IMR-90 (cell line): ENCODE measurements around the gene ATP5ME. TPM values are rescaled to one million over a fixed set of nuclear protein-coding genes. Genes with fewer than 3 reads are reported as not detected.

Experiments
- ATAC-seq: fragments of 200-7000 bp; cut with Tn5 transposase; 2 replicates; pipeline ENCODE4 v1.9.1; 2020; ENCODE audit warnings: low read depth, mild to moderate bottlenecking, moderate library complexity
- BruUV-seq: library from RNA; stranded (reverse); fragments of 400-500 nt; replicated peaks from 2 replicates; lab custom pipeline; 2021; lab: Mats Ljungman, UMichigan
- CTCF ChIA-PET: fragments of 300-600 bp; formaldehyde crosslinking; extraction: SDS; loops from one replicate; lab custom pipeline; 2021; ENCODE audit warnings: antibody characterized with exemption; lab: Yijun Ruan, JAX
- POLR2A ChIA-PET: fragments of 300-600 bp; sonication (Branson Sonifier 250); formaldehyde crosslinking; loops from one replicate; lab custom pipeline; 2022; ENCODE audit warnings: antibody characterized with exemption; ENCODE audit not compliant: unreplicated experiment; lab: Charles Lee
- DNase-seq: peaks from one replicate; pipeline ENCODE4 v3.0.0; 2013
- H2AFZ ChIP-seq: replicated peaks from 2 replicates; pipeline ENCODE3; 2013; ENCODE audit warnings: low read length, mild to moderate bottlenecking; ENCODE audit not compliant: poor library complexity
- H2AK5ac ChIP-seq: 2 replicates; pipeline ENCODE4 v1.6.1; 2013; ENCODE audit warnings: low read depth, low read length, inconsistent platforms
- H2AK9ac ChIP-seq: replicated peaks from 2 replicates; pipeline ENCODE3; 2013; ENCODE audit warnings: mild to moderate bottlenecking, low read depth, low read length, moderate library complexity; ENCODE audit not compliant: poor library complexity
- H2BK120ac ChIP-seq: 2 replicates; pipeline ENCODE4 v1.6.1; 2013; ENCODE audit warnings: low read depth, low read length, inconsistent platforms
- H2BK15ac ChIP-seq: 3 replicates; pipeline ENCODE4 v1.6.1; 2013; ENCODE audit warnings: low read depth, low read length, inconsistent platforms
- H2BK20ac ChIP-seq: 2 replicates; pipeline ENCODE4 v1.6.1; 2013; ENCODE audit warnings: low read depth, mild to moderate bottlenecking, inconsistent platforms, low read length, moderate library complexity
- H2BK5ac ChIP-seq: 2 replicates; pipeline ENCODE4 v1.6.1; 2013; ENCODE audit warnings: mild to moderate bottlenecking, low read depth, low read length, inconsistent platforms; ENCODE audit not compliant: poor library complexity, severe bottlenecking
- H3K14ac ChIP-seq: replicated peaks from 2 replicates; pipeline ENCODE4 v1.6.1; 2013; ENCODE audit warnings: low read depth, low read length, inconsistent platforms
- H3K18ac ChIP-seq: 2 replicates; pipeline ENCODE4 v1.6.1; 2013; ENCODE audit warnings: low read depth, low read length, control low read depth
- H3K23ac ChIP-seq: 2 replicates; pipeline ENCODE4 v1.6.1; 2013; ENCODE audit warnings: low read depth, low read length, inconsistent platforms
- H3K27ac ChIP-seq: 2 replicates; pipeline ENCODE4 v1.5.1; 2013; ENCODE audit warnings: mild to moderate bottlenecking, control low read depth, low read length; ENCODE audit not compliant: insufficient read depth
- H3K27me3 ChIP-seq: 2 replicates; pipeline ENCODE4 v1.6.1; 2013; ENCODE audit warnings: low read length; ENCODE audit not compliant: control insufficient read depth, insufficient read depth
- H3K36me3 ChIP-seq: 2 replicates; pipeline ENCODE4 v1.6.1; 2013; ENCODE audit warnings: low read length, mixed read lengths; ENCODE audit not compliant: control insufficient read depth, insufficient read depth
- H3K4ac ChIP-seq: 2 replicates; pipeline ENCODE4 v1.6.1; 2013; ENCODE audit warnings: low read depth, low read length, inconsistent platforms
- H3K4me1 ChIP-seq: 2 replicates; pipeline ENCODE4 v1.6.1; 2013; ENCODE audit warnings: low read length, mixed read lengths; ENCODE audit not compliant: control insufficient read depth, insufficient read depth
- H3K4me2 ChIP-seq: 2 replicates; pipeline ENCODE4 v1.6.1; 2013; ENCODE audit warnings: low read depth, mild to moderate bottlenecking, control low read depth, low read length, moderate library complexity
- H3K4me3 ChIP-seq: 2 replicates; pipeline ENCODE4 v1.5.1; 2013; ENCODE audit warnings: low read depth, mild to moderate bottlenecking, control low read depth, low read length, moderate library complexity; ENCODE audit not compliant: insufficient read depth
- H3K56ac ChIP-seq: 2 replicates; pipeline ENCODE4 v1.6.1; 2013; ENCODE audit warnings: low read length, inconsistent platforms; ENCODE audit not compliant: insufficient read depth; ENCODE audit errors: extremely low read depth
- H3K79me1 ChIP-seq, 2 experiments: 2 replicates each; pipeline ENCODE4 v1.6.1; 2013; ENCODE audit warnings: low read length in 2 of 2, inconsistent platforms in 1 of 2, low read depth in 1 of 2
- H3K9ac ChIP-seq: 2 replicates; pipeline ENCODE4 v1.6.1; 2013; ENCODE audit warnings: low read depth, low read length, control low read depth
- H3K9me1 ChIP-seq: 2 replicates; pipeline ENCODE4 v1.6.1; 2013; ENCODE audit warnings: low read length, inconsistent platforms; ENCODE audit not compliant: insufficient read depth
- H3K9me3 ChIP-seq: 2 replicates; pipeline ENCODE4 v1.6.1; 2013; ENCODE audit warnings: low read length; ENCODE audit not compliant: control insufficient read depth, insufficient read depth
- H4K20me1 ChIP-seq: 2 replicates; pipeline ENCODE4 v1.6.1; 2013; ENCODE audit warnings: low read length, inconsistent platforms; ENCODE audit not compliant: insufficient read depth
- H4K5ac ChIP-seq: 2 replicates; pipeline ENCODE4 v1.6.1; 2013; ENCODE audit warnings: mild to moderate bottlenecking, low read depth, low read length, control low read depth
- H4K8ac ChIP-seq, 2 experiments: 2 replicates each; pipeline ENCODE4 v1.6.1; 2013; ENCODE audit warnings: low read depth in 2 of 2, low read length in 2 of 2, control low read depth in 1 of 2, inconsistent platforms in 1 of 2
- H4K91ac ChIP-seq: 2 replicates; pipeline ENCODE4 v1.6.1; 2013; ENCODE audit warnings: low read depth, low read length, inconsistent platforms; ENCODE audit not compliant: insufficient read depth
- BHLHE40 ChIP-seq: fragments of 150-350 bp; IDR thresholded peaks from 2 replicates; pipeline ENCODE4 v1.6.1; 2016; ENCODE audit warnings: mild to moderate bottlenecking, low read depth, low read length
- CEBPB ChIP-seq: IDR thresholded peaks from 2 replicates; pipeline ENCODE4 v1.6.1; 2012; ENCODE audit warnings: low read depth, low read length, improper control_type of control experiment
- FOS ChIP-seq: fragments of 150-350 bp; IDR thresholded peaks from 2 replicates; pipeline ENCODE4 v1.6.1; 2016; ENCODE audit warnings: low read depth, low read length
- MAZ ChIP-seq: IDR thresholded peaks from 2 replicates; pipeline ENCODE4 v1.6.1; 2012; ENCODE audit warnings: low read depth, mild to moderate bottlenecking, low read length, improper control_type of control experiment, moderate library complexity, borderline replicate concordance
- MXI1 ChIP-seq: IDR thresholded peaks from 2 replicates; pipeline ENCODE4 v1.6.1; 2012; ENCODE audit warnings: low read depth, mild to moderate bottlenecking, low read length, moderate library complexity, borderline replicate concordance
- NFE2L2 ChIP-seq: fragments of 150-350 bp; IDR thresholded peaks from 2 replicates; pipeline ENCODE4 v1.6.1; 2016; ENCODE audit warnings: low read depth, mild to moderate bottlenecking, low read length
- POLR2A ChIP-seq: IDR thresholded peaks from 2 replicates; pipeline ENCODE4 v1.6.1; 2012; ENCODE audit warnings: mild to moderate bottlenecking, low read depth, low read length
- RAD21 ChIP-seq: IDR thresholded peaks from 2 replicates; pipeline ENCODE4 v1.6.1; 2012; ENCODE audit warnings: low read length, improper control_type of control experiment
- RCOR1 ChIP-seq: IDR thresholded peaks from 2 replicates; pipeline ENCODE4 v1.6.1; 2012; ENCODE audit warnings: mild to moderate bottlenecking, low read length, improper control_type of control experiment; ENCODE audit not compliant: insufficient replicate concordance
- RFX5 ChIP-seq: IDR thresholded peaks from 2 replicates; pipeline ENCODE4 v1.8.0; 2012; ENCODE audit warnings: low read depth, mild to moderate bottlenecking, low read length, moderate library complexity
- SMC3 ChIP-seq: fragments of 150-350 bp; IDR thresholded peaks from 2 replicates; pipeline ENCODE4 v1.6.1; 2016; ENCODE audit warnings: low read depth, mild to moderate bottlenecking, antibody characterized with exemption, low read length, moderate library complexity
- WGBS, 2 experiments: methylation state at CpG; one replicate each; pipeline versions ENCODE4 v1.1.5 to v1.1.7; 2013; ENCODE audit warnings: missing lambda C conversion rate in 2 of 2; ENCODE audit not compliant: insufficient read length in 1 of 2; ENCODE audit errors: extremely low coverage in 2 of 2; 5-methylcytosine and 5-hydroxymethylcytosine counted together
- dilution Hi-C: fragments of 300-500 bp; cut with HindIII; formaldehyde crosslinking; loops from one replicate; pipeline ENCODE4 v1.14.3; 2018; ENCODE audit warnings: low sequenced_read_pairs; ENCODE audit not compliant: unreplicated experiment
- in situ Hi-C: fragments of 300-500 bp; cut with MboI; formaldehyde crosslinking; loops from 3 replicates; pipeline ENCODE4 v1.14.3; 2019; ENCODE audit warnings: low sequenced_read_pairs, inconsistent platforms, mixed read lengths
- intact Hi-C: fragments of 100-400 bp; cut with micrococcal nuclease; formaldehyde crosslinking; loops from 2 replicates; pipeline ENCODE4 v1.10.0; 2022
- polyA plus RNA-seq, 3 experiments: library from polyadenylated mRNA; depleted of rRNA; stranded (reverse); fragments of >200 nt; gene quantifications; 2 replicates each; pipeline ENCODE4 v1.2.3, GENCODE V29; 2012; ENCODE audit warnings: low replicate concordance in 1 of 3
- total RNA-seq: library from RNA; depleted of rRNA; stranded (reverse); fragments of >200 nt; gene quantifications from 2 replicates; pipeline ENCODE4 v1.2.3, GENCODE V29; 2012
- TF ChIP-seq, protein P1 (sequence below): fragments of 150-350 bp; IDR thresholded peaks from 2 replicates; pipeline ENCODE4 v1.6.1; 2016; ENCODE audit warnings: low read depth, mild to moderate bottlenecking, low read length, moderate library complexity, borderline replicate concordance
- TF ChIP-seq, protein P2 (sequence below): fragments of 150-350 bp; IDR thresholded peaks from 2 replicates; pipeline ENCODE4 v1.6.1; 2017; ENCODE audit warnings: mild to moderate bottlenecking, antibody characterized with exemption, low read length, low read depth

Gene ATP5ME
- total and polyA plus RNA-seq, 2 of the 4 experiments (the other 2 are of a cell fraction), result 39.3 to 603 TPM

DNA sequence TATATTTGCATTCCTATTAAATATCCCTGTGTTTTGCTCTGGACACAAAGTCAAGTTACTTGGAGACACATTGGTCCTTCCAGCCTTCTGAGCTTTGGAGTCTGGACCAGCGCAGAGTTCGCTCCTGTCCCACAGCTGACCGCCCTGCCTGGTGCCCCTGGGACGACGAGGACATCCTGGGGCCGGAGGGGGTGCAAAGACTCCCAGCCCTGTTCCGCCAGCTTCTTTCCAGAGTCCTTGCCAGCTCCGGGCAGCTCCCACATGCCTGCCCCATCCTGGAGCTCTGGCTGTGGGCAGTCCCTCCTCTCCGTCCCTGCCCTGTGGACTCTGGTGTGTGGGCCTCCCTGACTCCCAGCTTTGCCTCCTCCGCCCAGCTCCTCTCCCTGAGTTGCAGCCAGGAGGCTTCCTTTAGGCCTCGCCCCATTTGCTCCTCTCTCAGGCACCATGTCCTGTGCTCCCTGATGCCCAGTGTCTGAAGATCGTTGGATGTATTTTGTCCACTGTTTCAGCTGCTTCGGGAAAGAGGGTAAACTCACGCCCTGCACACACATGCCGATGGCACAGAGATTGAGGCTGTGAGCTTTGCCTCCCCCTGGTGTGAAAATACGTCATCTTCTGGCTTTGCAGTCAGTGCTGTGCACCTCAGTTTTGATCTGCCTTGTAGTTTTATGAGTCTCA is 26.6 kb upstream of the ATP5ME start:
- no TSS peak for BruUV-seq
- H3K14ac ChIP-seq, result no peak overlapping the region
- 80% methylated on average over 10 of the region's 16 CpGs; no CpG with 5 or more reads in 1 of the 2 experiments for WGBS, 2 experiments
- H3K56ac ChIP-seq, result no peak overlapping the region
- H3K18ac ChIP-seq, result no peak overlapping the region
- no peak overlapping the region for H4K5ac ChIP-seq
- H3K4me2 ChIP-seq, result no peak overlapping the region
- H2AK5ac ChIP-seq, result no peak overlapping the region
- no peak overlapping the region for H2BK15ac ChIP-seq
- TF ChIP-seq MXI1 (no peak), MAZ (no peak), RAD21 (no peak), SMC3 (no peak), CEBPB (no peak), RFX5 (no peak), BHLHE40 (no peak), FOS (no peak), POLR2A (no peak), RCOR1 (no peak), NFE2L2 (no peak)
- TF ChIP-seq, protein P1, sequence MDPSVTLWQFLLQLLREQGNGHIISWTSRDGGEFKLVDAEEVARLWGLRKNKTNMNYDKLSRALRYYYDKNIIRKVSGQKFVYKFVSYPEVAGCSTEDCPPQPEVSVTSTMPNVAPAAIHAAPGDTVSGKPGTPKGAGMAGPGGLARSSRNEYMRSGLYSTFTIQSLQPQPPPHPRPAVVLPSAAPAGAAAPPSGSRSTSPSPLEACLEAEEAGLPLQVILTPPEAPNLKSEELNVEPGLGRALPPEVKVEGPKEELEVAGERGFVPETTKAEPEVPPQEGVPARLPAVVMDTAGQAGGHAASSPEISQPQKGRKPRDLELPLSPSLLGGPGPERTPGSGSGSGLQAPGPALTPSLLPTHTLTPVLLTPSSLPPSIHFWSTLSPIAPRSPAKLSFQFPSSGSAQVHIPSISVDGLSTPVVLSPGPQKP, result no peak
- TF ChIP-seq, protein P2, sequence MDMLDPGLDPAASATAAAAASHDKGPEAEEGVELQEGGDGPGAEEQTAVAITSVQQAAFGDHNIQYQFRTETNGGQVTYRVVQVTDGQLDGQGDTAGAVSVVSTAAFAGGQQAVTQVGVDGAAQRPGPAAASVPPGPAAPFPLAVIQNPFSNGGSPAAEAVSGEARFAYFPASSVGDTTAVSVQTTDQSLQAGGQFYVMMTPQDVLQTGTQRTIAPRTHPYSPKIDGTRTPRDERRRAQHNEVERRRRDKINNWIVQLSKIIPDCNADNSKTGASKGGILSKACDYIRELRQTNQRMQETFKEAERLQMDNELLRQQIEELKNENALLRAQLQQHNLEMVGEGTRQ, result no peak
- H4K91ac ChIP-seq, result no peak overlapping the region
- H3K36me3 ChIP-seq, result no peaks in the 10 kb centered on the region
- H2BK5ac ChIP-seq, result no peak overlapping the region
- H2AK9ac ChIP-seq, result no peak overlapping the region
- peaks cover 5% of the 10 kb centered on the region for H3K9me1 ChIP-seq
- no peak overlapping the region for H2BK120ac ChIP-seq
- H3K4ac ChIP-seq, result no peak overlapping the region
- intact Hi-C loops, result no loop called here
- H3K4me1 ChIP-seq, result peaks cover 5% of the 10 kb centered on the region; the same call in 1 of the 2 replicates
- H3K9ac ChIP-seq, result no peak overlapping the region
- no peak overlapping the region for H3K4me3 ChIP-seq
- CTCF ChIA-PET, result no interaction called here
- H4K20me1 ChIP-seq, result no peaks in the 10 kb centered on the region
- no peak overlapping the region for H3K27ac ChIP-seq
- in situ Hi-C loops, result no loop called here
- dilution Hi-C loops, result no loop called here
- POLR2A ChIA-PET, result interaction anchor here (1.0 kb wide), 1 partner anchor 13 kb away, joined by 11 read pairs; no protein-coding TSS in a partner anchor
- peak overlapping the region; percentile 49 for H2AFZ ChIP-seq
- no peaks in the 10 kb centered on the region for H3K9me3 ChIP-seq
- peaks cover 8% of the 10 kb centered on the region for H3K27me3 ChIP-seq
- no peak overlapping the region for H2BK20ac ChIP-seq
- H3K79me1 ChIP-seq, result peaks cover 5 to 6% of the 10 kb centered on the region in 2 experiments; a peak in 2 of 4 replicates
- DNase-seq (no peak), ATAC-seq (no peak)
- H4K8ac ChIP-seq, result no peak overlapping the region
- H3K23ac ChIP-seq, result no peak overlapping the region
